ENCODE data around the gene TUBGCP6. TPM values are rescaled to one million over a fixed set of nuclear protein-coding genes. Genes with fewer than 3 reads are reported as not detected.

TUBGCP6 gene
- total and polyA plus RNA-seq, 9 donors = 7.5 to 52.2 (median 40.8) TPM

DNA sequence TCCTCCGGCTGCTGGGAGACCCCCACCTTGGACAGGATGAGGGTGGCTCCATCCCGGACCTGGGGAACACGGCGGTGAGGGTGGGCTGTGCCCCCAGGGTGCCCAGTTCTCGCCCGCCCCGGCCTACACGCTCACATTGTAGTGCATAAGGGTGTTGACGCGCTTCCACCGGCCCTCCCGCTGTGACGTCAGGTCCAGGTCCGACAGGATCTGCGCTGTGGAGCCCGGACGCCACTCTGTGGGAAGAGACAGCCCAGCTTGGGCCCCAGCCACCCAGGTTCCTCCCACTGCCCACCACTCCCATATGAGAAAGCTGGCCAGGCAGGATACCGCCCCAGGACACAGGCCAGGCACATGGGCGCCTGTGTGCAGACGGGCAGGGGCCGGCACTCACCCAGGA, 33.6 kb upstream of the TUBGCP6 start:
- Histone ChIP-seq H3K27me3 (no peaks in the 10 kb centered on the region), H3K9me3 (no peaks in the 10 kb centered on the region), H3K4me1 (ENCODE audit: insufficient read depth) (no peaks in the 10 kb centered on the region), H3K27ac (no peak overlapping the region), H3K36me3 (peaks cover 4% of the 10 kb centered on the region), H3K4me3 (no peak overlapping the region)
- intact Hi-C loops (cut with DNase I) = loop anchor here (5.0 kb wide), 2 partner anchors 49 to 64 kb away; partner anchors contain the start of genes DENND6B (in 3 of the 4) and PPP6R2 (in 1 of the 4)
- no peak for TF ChIP-seq EP300 (IDR thresholded peaks at IDR 0.05)
- TF ChIP-seq, protein P1, sequence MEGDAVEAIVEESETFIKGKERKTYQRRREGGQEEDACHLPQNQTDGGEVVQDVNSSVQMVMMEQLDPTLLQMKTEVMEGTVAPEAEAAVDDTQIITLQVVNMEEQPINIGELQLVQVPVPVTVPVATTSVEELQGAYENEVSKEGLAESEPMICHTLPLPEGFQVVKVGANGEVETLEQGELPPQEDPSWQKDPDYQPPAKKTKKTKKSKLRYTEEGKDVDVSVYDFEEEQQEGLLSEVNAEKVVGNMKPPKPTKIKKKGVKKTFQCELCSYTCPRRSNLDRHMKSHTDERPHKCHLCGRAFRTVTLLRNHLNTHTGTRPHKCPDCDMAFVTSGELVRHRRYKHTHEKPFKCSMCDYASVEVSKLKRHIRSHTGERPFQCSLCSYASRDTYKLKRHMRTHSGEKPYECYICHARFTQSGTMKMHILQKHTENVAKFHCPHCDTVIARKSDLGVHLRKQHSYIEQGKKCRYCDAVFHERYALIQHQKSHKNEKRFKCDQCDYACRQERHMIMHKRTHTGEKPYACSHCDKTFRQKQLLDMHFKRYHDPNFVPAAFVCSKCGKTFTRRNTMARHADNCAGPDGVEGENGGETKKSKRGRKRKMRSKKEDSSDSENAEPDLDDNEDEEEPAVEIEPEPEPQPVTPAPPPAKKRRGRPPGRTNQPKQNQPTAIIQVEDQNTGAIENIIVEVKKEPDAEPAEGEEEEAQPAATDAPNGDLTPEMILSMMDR (IDR thresholded peaks at IDR 0.05) = no peak
- no peak for TF ChIP-seq POLR2A (IDR thresholded peaks at IDR 0.05)
- 85 to 91% (median 88%) methylated on average over 17 to 21 of the region's 21 CpGs for WGBS, 3 donors
- no peak for DNase-seq

DNA sequence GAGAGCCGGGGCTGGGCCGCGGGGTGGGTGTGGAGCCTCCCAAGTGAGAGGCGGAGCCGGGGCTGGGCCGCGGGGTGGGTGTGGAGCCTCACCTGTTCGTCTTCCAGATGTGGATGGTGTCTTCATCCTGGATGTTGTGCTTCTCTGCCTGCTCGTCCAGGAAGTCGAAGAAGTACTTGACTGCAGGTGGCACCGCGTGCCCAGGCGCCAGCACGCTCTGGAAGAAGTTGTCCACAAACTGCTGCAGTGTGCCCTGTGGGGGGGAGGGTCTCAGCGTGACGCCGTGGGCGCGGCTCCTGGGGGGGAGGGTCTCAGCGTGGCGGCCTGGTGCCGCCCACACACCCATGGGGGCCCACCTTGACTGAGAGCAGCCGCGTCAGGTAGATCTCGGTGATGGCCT, 32.9 kb upstream of the TUBGCP6 start:
- H3K36me3 ChIP-seq = peaks cover 4% of the 10 kb centered on the region
- 75 to 83% (median 79%) methylated on average over 24 to 25 of the region's 25 CpGs for WGBS, 3 donors
- no peaks in the 10 kb centered on the region for H3K4me1 ChIP-seq (ENCODE audit: insufficient read depth)
- H3K27ac ChIP-seq = no peak overlapping the region
- no peak for DNase-seq
- TF ChIP-seq EP300 (IDR thresholded peaks at IDR 0.05) (no peak), POLR2A (IDR thresholded peaks at IDR 0.05) (no peak)
- TF ChIP-seq, protein P1 (IDR thresholded peaks at IDR 0.05) = no peak
- no peaks in the 10 kb centered on the region for H3K27me3 ChIP-seq
- intact Hi-C loops (cut with DNase I) = loop anchor here (5.0 kb wide), 2 partner anchors 50 to 65 kb away; partner anchors contain the start of genes DENND6B (in 3 of the 4) and PPP6R2 (in 1 of the 4)
- H3K9me3 ChIP-seq = no peaks in the 10 kb centered on the region
- no peak overlapping the region for H3K4me3 ChIP-seq

DNA sequence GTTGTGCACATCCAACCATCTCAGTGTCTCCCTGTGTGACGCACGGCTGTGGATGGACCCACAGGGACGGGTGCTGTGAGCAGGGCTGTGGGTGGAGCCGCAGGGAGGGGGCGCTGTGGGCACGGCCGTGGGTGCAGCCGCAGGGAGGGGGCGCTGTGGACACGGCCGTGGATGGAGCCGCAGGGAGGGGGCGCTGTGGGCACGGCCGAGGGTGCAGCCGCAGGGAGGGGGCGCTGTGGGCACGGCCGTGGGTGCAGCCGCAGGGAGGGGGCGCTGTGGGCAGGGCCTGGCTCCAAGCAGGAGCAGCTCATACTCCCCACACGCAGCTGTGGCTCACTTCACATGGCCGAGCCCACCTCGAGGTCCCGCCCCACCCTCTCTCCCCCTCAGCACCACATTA, 31.3 kb upstream of the TUBGCP6 start:
- H3K9me3 ChIP-seq = no peaks in the 10 kb centered on the region
- DNase-seq = peak in 3 of 5 donors; percentile 50 to 72 (median 67)
- no peaks in the 10 kb centered on the region for H3K27me3 ChIP-seq
- WGBS, 3 donors = 55 to 62% (median 58%) methylated on average over 24 to 25 of the region's 25 CpGs
- no peak overlapping the region for H3K27ac ChIP-seq
- peaks cover 2% of the 10 kb centered on the region for H3K4me1 ChIP-seq (ENCODE audit: insufficient read depth)
- H3K36me3 ChIP-seq = peaks cover 4% of the 10 kb centered on the region
- TF ChIP-seq, protein P1 (IDR thresholded peaks at IDR 0.05) = no peak
- no peak for TF ChIP-seq EP300 (IDR thresholded peaks at IDR 0.05)
- TF ChIP-seq POLR2A (IDR thresholded peaks at IDR 0.05) = no peak
- H3K4me3 ChIP-seq = no peak overlapping the region
- intact Hi-C loops (cut with DNase I) = loop anchor here (5.0 kb wide), 2 partner anchors 51 to 66 kb away; partner anchors contain the start of genes DENND6B (in 3 of the 4) and PPP6R2 (in 1 of the 4)

DNA sequence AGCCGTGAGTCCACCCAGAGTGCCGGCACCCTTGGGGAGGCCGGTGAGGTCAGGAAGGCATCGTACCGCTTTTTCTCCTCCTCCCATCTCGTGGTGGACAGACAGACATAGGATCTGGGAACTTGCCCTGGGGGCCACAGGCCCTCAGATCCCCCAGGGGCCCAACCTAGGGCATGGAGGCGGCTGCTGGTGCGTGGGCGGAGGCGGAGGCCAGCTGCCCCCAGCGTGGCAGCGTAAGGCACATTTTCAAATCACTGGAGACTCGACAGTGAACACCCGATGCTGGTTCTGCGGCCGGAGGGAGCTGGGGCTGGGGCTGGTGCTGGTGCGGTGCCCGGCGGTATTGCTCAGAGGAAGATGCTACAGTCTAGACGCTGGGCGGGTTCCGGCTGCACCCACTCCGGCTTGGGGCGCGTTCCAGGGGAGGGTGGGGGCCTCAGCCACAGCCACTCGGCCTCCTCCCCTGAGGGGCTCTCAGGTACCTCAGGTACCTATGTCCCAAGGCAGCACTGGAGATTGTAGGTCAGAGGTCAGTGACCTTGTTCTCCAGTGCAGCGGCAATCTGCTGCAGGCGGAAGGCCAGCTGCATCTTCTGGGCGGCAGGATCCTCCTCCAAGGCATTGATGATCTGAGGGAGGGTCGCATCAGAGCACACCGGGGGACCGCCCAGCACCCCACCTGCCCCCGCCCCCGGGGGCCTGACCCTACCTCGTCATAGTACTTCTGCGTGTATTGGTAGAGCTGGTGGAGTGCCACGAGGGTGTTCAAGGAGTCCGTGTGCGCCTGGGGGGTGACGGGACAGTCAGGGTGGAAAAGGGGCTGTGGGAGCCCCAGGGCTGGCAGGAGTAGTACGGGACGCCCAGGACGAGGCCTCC, 30.6 kb upstream of the TUBGCP6 start:
- no peak overlapping the region for H3K4me3 ChIP-seq
- H3K4me1 ChIP-seq (ENCODE audit: insufficient read depth) = peaks cover 8% of the 10 kb centered on the region
- TF ChIP-seq, protein P1 (IDR thresholded peaks at IDR 0.05) = no peak
- TF ChIP-seq POLR2A (IDR thresholded peaks at IDR 0.05) (no peak), EP300 (IDR thresholded peaks at IDR 0.05) (no peak)
- no peak overlapping the region for H3K27ac ChIP-seq
- no peaks in the 10 kb centered on the region for H3K27me3 ChIP-seq
- WGBS, 3 donors = 72 to 77% (median 73%) methylated on average over 27 to 43 of the region's 43 CpGs
- no peak for DNase-seq
- intact Hi-C loops (cut with DNase I) = loop anchor here (2.0 to 5.0 kb wide), 3 partner anchors 51 to 67 kb away; partner anchors contain the start of genes DENND6B (in 4 of the 4) and PPP6R2 (in 1 of the 4)
- no peaks in the 10 kb centered on the region for H3K9me3 ChIP-seq
- H3K36me3 ChIP-seq = peaks cover 4% of the 10 kb centered on the region
